HepG2 (cell line): Measurements from ENCODE around the gene DQX1. TPM values are rescaled to one million over a fixed set of nuclear protein-coding genes. Genes with fewer than 3 reads are reported as not detected.

Experiments
- FOXA1 ChIP-seq, 2 experiments: fragments of 450-650 bp in 1 of 2; sonication (generic) in 1 of 2; formaldehyde crosslinking in 1 of 2; IDR thresholded peaks; 2 replicates each; pipeline versions ENCODE4 v1.4.0 to v1.6.1; 2016 to 2020; ENCODE audit warnings: missing genetic modification reagents in 1 of 2
- HBP1 ChIP-seq: IDR thresholded peaks from 2 replicates; pipeline ENCODE4 v1.6.1; 2016; ENCODE audit warnings: low read depth, control low read depth
- HDAC6 ChIP-seq: fragments of 200-600 bp; sonication (generic); IDR thresholded peaks from 2 replicates; pipeline ENCODE4 v1.7.0; 2017; ENCODE audit warnings: mild to moderate bottlenecking, antibody characterized with exemption, low read length, low read depth
- HNRNPUL1 ChIP-seq: fragments of 200-400 bp; formaldehyde crosslinking; IDR thresholded peaks from 2 replicates; pipeline ENCODE4 v1.6.1; 2017; ENCODE audit warnings: low read depth, mild to moderate bottlenecking, low read length, moderate library complexity
- JUND ChIP-seq: sonication (generic); formaldehyde crosslinking; IDR thresholded peaks from 2 replicates; pipeline ENCODE4 v1.8.0; 2022; ENCODE audit warnings: mild to moderate bottlenecking, missing genetic modification reagents
- MIXL1 ChIP-seq: IDR thresholded peaks from 2 replicates; pipeline ENCODE4 v1.6.1; 2016
- MTF1 ChIP-seq: sonication (generic); formaldehyde crosslinking; IDR thresholded peaks from 2 replicates; pipeline ENCODE4 v1.5.0; 2020; ENCODE audit warnings: missing genetic modification reagents
- MXI1 ChIP-seq: IDR thresholded peaks from 3 replicates; pipeline ENCODE4 v1.6.1; 2012; ENCODE audit warnings: low read depth, low read length, inconsistent platforms, borderline replicate concordance
- RBAK ChIP-seq: sonication (generic); formaldehyde crosslinking; IDR thresholded peaks from 2 replicates; pipeline ENCODE4 v1.5.1; 2020; ENCODE audit warnings: mild to moderate bottlenecking, missing genetic modification reagents
- RFXAP ChIP-seq: sonication (generic); formaldehyde crosslinking; IDR thresholded peaks from 2 replicates; pipeline ENCODE4 v1.4.0; 2020; ENCODE audit warnings: missing genetic modification reagents, borderline replicate concordance
- TFAP4 ChIP-seq: sonication (generic); IDR thresholded peaks from 2 replicates; pipeline ENCODE4 v1.6.1; 2016; ENCODE audit warnings: low read depth, borderline replicate concordance
- ZBTB2 ChIP-seq: sonication (generic); formaldehyde crosslinking; IDR thresholded peaks from 2 replicates; pipeline ENCODE4 v1.8.0; 2022; ENCODE audit warnings: low read depth, missing genetic modification reagents
- ZFP36L2 ChIP-seq: sonication (generic); formaldehyde crosslinking; IDR thresholded peaks from 2 replicates; pipeline ENCODE4 v1.4.0; 2020; ENCODE audit warnings: missing genetic modification reagents
- ZNF230 ChIP-seq: sonication (generic); formaldehyde crosslinking; IDR thresholded peaks from 2 replicates; pipeline ENCODE4 v1.4.0; 2020; ENCODE audit warnings: mild to moderate bottlenecking, missing genetic modification reagents
- ZNF556 ChIP-seq: sonication (generic); formaldehyde crosslinking; IDR thresholded peaks from 2 replicates; pipeline ENCODE4 v1.4.0; 2020; ENCODE audit warnings: mild to moderate bottlenecking, missing genetic modification reagents, borderline replicate concordance
- ZNF616 ChIP-seq: sonication (generic); formaldehyde crosslinking; IDR thresholded peaks from 2 replicates; pipeline ENCODE4 v1.5.0; 2020; ENCODE audit warnings: low read depth, mild to moderate bottlenecking, missing genetic modification reagents
- polyA plus RNA-seq, 8 experiments: library from polyadenylated mRNA; depleted of rRNA in 3 of 8; stranded (reverse) in 7 of 8; unstranded in 1 of 8; fragments of >200 nt; fragmentation: Illumina TruSeq in 4 of 8; extraction: Trizol in 4 of 8; gene quantifications; 2 replicates each; pipeline versions ENCODE4 v1.2.1 to v1.2.3, GENCODE V29; 2011 to 2016; ENCODE audit warnings: low read depth in 4 of 8, missing spikeins in 1 of 8, mixed read lengths in 1 of 8; ENCODE audit not compliant: insufficient read depth in 1 of 8
- total RNA-seq, 5 experiments: library from RNA; depleted of rRNA; stranded (reverse); fragments of >200 nt; fragmentation: Illumina TruSeq; extraction: Trizol; gene quantifications; 2 replicates each; pipeline ENCODE4 v1.2.3, GENCODE V29; 2016; ENCODE audit warnings: low read depth in 1 of 5
- TF ChIP-seq, protein P1 (sequence below): sonication (generic); formaldehyde crosslinking; IDR thresholded peaks from 2 replicates; pipeline ENCODE4 v1.4.0; 2020; ENCODE audit warnings: mild to moderate bottlenecking, low read depth, missing genetic modification reagents
- TF ChIP-seq, protein P2 (sequence below): sonication (generic); formaldehyde crosslinking; IDR thresholded peaks from 2 replicates; pipeline ENCODE4 v1.9.0; 2022; ENCODE audit warnings: low read depth, missing genetic modification reagents

The DQX1 gene
- total and polyA plus RNA-seq, 2 of the 13 experiments (the other 11 are each of a cell fraction or from before 2014, with no cell fraction given): 27.6 to 89.8 TPM

DNA sequence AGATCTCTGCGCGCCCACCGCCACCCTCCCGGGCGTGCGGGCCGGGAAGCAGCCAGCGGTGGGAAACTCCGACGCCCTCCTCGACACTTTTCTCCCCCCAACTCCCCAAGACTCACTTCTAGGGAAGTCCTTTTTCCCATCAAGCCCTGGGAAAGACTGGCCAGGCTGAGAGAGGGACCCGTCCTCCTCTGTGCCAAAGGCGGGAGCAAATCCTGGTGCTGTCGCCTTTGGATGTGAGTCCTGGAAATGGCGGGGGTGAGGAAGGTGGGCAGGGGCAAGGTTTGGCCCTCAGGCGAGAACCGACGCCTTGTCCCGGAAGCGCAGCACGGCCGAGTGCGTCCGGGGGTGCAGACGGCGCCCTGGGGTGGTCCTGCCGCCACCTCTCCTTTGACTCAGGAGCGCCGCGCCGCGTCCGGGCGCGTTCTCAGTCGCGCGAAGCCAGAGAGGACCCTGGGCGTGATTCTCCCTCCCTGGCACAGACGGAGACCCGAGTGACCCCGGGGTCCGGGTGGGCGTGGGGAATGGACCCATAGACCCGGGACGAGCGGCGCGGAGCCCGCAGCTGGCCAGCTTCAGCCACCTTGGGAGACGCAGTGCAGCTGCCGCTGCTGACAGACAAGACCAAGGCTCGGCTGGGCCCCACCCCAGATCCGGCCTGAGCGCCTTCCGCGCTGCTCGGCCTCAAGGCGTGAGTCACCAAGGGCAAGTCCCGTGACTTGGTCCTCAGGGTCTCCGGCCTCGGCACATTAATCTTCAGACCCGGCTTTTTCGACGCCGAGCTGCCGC lies 23.1 kb downstream of the DQX1 start (continued):
- no peak for TF ChIP-seq ZBTB2
- no peak; the same call in 1 of the 2 replicates for TF ChIP-seq TFAP4
- TF ChIP-seq ZNF230 (CRISPR knock-in tag): no peak
- TF ChIP-seq, protein P1, sequence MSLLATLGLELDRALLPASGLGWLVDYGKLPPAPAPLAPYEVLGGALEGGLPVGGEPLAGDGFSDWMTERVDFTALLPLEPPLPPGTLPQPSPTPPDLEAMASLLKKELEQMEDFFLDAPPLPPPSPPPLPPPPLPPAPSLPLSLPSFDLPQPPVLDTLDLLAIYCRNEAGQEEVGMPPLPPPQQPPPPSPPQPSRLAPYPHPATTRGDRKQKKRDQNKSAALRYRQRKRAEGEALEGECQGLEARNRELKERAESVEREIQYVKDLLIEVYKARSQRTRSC (CRISPR knock-in tag): no peak
- TF ChIP-seq, protein P2, sequence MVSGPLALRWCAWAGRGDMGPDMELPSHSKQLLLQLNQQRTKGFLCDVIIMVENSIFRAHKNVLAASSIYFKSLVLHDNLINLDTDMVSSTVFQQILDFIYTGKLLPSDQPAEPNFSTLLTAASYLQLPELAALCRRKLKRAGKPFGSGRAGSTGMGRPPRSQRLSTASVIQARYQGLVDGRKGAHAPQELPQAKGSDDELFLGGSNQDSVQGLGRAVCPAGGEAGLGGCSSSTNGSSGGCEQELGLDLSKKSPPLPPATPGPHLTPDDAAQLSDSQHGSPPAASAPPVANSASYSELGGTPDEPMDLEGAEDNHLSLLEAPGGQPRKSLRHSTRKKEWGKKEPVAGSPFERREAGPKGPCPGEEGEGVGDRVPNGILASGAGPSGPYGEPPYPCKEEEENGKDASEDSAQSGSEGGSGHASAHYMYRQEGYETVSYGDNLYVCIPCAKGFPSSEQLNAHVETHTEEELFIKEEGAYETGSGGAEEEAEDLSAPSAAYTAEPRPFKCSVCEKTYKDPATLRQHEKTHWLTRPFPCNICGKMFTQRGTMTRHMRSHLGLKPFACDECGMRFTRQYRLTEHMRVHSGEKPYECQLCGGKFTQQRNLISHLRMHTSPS (CRISPR knock-in tag): peak; percentile 65; the same call in 1 of the 2 replicates
- TF ChIP-seq ZNF616 (CRISPR knock-in tag): no peak
- TF ChIP-seq HNRNPUL1: no peak
- peak; percentile 24; the same call in 1 of the 2 replicates for TF ChIP-seq RFXAP (CRISPR knock-in tag)
- TF ChIP-seq FOXA1 (IDR thresholded peaks at IDR 0.05): no peak
- TF ChIP-seq FOXA1 (CRISPR knock-in tag; IDR thresholded peaks at IDR 0.05): no peak; the same call in 1 of the 2 replicates
- TF ChIP-seq HDAC6: no peak
- no peak for TF ChIP-seq MIXL1 (CRISPR knock-in tag)
- no peak; the same call in 1 of the 2 replicates for TF ChIP-seq ZNF556
- TF ChIP-seq JUND (CRISPR knock-in tag): peak; percentile 55; the same call in 1 of the 2 replicates
- TF ChIP-seq ZFP36L2 (CRISPR knock-in tag): no peak
- TF ChIP-seq MTF1 (CRISPR knock-in tag): 0 out of 2 replicates have a peak, but pooled peaks have one; percentile 31
- TF ChIP-seq MXI1: no peak
- TF ChIP-seq HBP1 (CRISPR knock-in tag): peak; percentile 32; the same call in 1 of the 2 replicates
- TF ChIP-seq RBAK: peak; percentile 74; the same call in 1 of the 2 replicates
